IPS DF 4.7 (cell line): Measurements from ENCODE around the gene MED13L.

Experiments used
- DNase-seq: peaks from one replicate; pipeline ENCODE4 v3.0.0-alpha.2; 2013; ENCODE audit warnings: low spot score; ENCODE audit errors: extremely low read depth

The MED13L gene

GRCh38 chr12:116278667-116279066 lies 1.2 kb upstream of the MED13L start:
- no peak for DNase-seq

DNA sequence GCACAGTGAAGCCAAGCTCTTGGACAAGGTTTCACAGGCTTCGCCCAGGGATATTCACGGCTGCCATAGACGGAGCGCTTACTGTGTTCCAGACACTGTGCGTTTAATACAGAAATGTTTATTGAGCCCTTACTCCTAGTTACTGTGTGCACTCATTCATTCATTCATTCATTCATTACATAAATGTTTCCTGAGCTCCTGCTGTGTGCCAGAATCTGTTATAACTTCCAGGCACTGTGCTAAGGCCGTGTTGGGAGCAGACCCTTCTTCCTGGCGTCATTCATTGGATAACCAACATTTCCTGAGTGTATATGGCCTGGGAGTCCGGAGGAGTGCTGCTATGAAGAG lies 760 bp upstream of the MED13L start:
- DNase-seq: no peak

GRCh38 chr12:116276652-116277466 lies 634 bp downstream of the MED13L start:
- no peak for DNase-seq

DNA sequence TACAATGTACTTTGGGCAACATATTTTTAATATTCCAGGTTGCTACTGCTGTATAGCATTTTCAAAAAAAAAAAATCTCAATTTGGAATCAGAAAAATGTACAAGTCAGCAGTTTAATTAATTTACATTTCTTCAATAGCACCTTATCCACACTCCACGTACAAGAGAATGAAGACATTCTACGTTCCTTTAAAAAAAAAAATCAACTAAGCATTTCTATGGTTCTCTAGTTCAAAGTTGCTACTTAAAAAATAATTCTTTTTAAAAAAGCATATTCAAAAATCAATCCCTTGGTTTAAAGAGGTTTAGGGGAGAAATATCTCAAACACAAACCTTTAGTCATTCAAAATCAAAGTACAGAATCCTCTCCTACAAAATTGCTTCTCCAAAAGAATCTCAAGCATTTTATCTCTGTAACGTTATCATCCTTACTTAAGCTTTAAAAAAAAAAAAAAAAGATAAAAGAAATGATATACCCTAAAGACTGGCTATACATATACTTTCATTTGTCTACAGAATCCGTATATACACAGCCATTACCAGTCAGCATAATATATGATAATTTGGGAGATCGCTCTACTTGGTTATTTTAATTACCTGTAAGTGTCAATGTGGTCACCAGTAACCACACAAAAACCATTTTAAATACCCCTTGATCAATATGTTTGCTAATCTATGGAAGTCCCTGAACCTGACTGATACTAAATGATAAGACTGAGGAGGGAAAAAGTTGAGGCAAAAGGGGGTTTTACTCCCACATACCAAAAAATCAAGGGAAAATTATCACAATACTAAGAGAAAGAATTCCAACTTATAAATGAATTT lies 2.7 kb downstream of the MED13L start:
- no peak for DNase-seq

DNA sequence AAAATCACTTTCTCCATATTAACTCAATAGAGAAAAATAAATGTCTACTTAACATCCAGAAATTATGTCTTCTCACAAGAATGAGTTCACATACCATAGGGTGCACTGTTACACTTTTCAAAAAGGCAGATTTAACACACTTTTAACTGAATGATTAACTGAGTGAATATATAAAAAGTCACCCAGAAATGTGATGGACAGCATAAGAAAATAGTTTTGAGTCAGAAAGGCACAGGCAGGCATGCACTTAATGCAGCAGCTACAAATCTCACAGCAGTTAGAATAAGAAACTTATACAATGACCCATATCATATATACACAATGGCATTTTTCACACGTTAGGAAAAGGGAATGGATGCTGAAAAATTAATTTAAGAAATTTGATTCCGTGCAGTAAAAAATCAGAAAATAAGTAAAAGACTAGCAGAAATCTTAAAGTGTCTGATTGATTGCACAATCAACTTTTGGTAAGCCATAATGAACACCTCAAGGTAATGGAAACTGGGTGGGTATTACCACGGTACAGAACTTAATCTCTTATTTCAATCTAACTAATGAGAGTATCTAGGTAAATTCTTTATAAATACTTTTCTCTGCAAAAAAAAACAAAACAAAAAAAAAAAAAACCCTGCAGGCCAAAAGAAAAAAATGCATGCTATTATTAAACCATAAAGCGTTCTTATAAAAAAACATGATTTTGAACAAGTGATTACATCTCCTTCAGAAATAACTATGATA lies 3.5 kb downstream of the MED13L start:
- no peak for DNase-seq

DNA sequence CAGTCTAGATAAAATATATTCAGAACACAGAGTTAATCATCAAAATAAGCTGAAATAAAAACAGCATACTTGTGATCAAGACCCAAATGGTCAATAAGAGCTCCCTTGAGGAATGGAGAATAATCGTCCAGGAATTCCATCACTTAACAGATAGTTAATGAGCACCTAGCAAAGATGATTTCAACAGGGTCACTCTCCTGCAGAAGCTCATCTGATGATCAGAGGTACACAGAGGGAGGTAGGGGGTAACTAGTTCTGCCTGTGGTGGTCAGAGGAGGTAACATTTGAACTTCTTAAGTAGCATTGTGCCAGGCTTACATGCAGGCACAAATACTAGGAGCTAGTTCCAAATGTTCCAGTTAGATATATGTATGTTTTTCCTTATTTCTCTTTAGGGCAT lies 9.5 kb downstream of the MED13L start:
- no peak for DNase-seq

GRCh38 chr12:116266631-116267349 lies 10.7 kb downstream of the MED13L start:
- DNase-seq: no peak

- no peak for DNase-seq
These were observed 11.3 kb downstream of the MED13L start for GRCh38 chr12:116266168-116266601.

GRCh38 chr12:116265351-116266147 lies 11.9 kb downstream of the MED13L start:
- DNase-seq: no peak

- no peak for DNase-seq
These were observed 12.9 kb downstream of the MED13L start for GRCh38 chr12:116264525-116265070.

GRCh38 chr12:116263844-116264243 lies 13.6 kb downstream of the MED13L start:
- DNase-seq: no peak

- DNase-seq: no peak
These were observed 14.1 kb downstream of the MED13L start for GRCh38 chr12:116263431-116263830.

DNA sequence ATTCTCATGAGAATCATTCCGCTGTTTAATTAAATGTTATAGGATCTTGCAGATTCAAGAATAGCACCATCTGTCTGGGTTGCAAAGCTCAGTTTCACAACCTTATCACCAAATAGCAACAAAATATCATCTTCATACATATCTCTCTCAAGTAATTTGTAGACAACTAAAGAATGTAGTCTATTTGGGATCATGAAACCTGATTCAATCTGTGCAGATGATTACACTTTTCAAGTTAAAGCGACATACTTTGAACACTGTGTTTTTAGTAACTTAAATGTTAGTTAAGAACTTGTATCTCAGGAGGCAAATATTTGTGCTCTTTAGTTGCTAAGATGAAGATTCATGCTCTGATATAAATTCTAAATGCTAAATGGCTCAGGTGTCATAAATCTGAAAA lies 14.8 kb downstream of the MED13L start:
- no peak for DNase-seq

GRCh38 chr12:116261525-116262100 lies 15.9 kb downstream of the MED13L start:
- no peak for DNase-seq

- DNase-seq: no peak
These were observed 17.5 kb downstream of the MED13L start for GRCh38 chr12:116259800-116260577.

GRCh38 chr12:116257826-116258225 lies 19.7 kb downstream of the MED13L start:
- DNase-seq: no peak

DNA sequence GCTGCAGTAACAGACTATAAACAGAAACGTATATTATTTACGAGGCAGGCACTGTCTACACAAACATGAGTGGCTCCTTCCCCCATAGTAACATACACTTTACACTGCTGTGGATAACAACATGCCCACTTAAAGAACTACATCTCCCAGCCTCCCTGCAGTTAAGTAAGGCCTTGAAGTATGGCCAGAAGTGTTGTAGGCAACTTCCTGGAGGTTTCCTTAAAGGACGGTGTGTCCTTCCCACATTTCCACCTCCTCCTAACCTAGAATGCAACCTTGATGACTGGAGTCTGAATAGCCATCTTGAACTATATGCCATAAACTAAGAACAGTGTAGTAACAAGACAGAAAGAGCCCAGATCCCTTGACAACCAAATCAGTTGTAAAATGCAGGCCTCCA lies 20.3 kb downstream of the MED13L start:
- DNase-seq: no peak

DNA sequence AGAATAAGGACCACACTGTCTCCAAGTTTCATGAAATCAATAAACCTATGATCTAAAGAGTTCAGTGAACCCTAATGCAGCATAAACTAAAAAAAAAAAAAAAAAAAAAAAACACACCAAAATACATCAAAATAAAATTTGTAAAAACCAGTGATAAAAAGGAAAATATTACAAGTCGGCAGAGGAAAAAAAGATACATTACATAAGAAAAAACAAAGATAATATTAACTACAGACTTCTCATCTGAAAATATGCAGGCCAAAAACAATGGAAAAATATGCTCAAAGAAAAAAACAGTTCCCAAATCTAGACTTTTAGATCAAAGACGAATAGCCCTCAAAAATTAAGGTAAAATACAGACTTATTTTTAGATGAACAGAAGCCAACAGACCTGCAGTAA lies 27.6 kb downstream of the MED13L start:
- no peak for DNase-seq

DNA sequence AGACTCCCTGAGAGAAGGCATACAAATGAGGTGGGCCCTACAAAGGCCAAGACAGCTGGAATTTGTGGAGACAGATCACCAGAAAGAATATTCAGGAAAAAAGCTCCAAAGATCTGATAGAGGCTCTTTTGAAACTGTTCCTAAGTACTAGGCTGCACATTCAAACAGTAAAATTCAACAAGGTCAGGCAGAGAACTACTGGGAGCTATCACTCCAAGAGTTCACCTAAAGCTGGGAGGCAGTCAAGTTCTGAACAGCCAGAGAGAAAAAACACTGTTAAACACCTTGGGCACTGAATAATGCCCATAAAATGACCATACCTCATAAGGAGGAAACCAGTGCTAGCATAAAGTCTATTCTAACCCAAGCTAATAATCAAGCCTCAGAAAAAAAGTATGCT lies 28.6 kb downstream of the MED13L start:
- DNase-seq: no peak
